Endothelial cell (in vitro differentiated cells): ENCODE results near the gene MEN1. TPM values are rescaled to one million over a fixed set of nuclear protein-coding genes. Genes with fewer than 3 reads are reported as not detected.

ENCODE experiments used
- DNase-seq: peaks from one replicate; pipeline ENCODE4 v3.0.0; 2021; ENCODE audit warnings: low spot score
- H3K27ac Mint-ChIP-seq: one replicate; pipeline ENCODE4 v1.8.0; 2021; ENCODE audit warnings: mixed read lengths, inconsistent platforms; ENCODE audit not compliant: unreplicated experiment
- H3K27me3 Mint-ChIP-seq: one replicate; pipeline ENCODE4 v1.8.0; 2021; ENCODE audit warnings: mild to moderate bottlenecking, moderate library complexity, mixed read lengths, inconsistent platforms; ENCODE audit not compliant: unreplicated experiment
- H3K36me3 Mint-ChIP-seq: one replicate; pipeline ENCODE4 v1.8.0; 2021; ENCODE audit warnings: mild to moderate bottlenecking, low read depth, mixed read lengths, inconsistent platforms; ENCODE audit not compliant: unreplicated experiment
- H3K4me1 Mint-ChIP-seq: one replicate; pipeline ENCODE4 v1.8.0; 2021; ENCODE audit warnings: mild to moderate bottlenecking, mixed read lengths, inconsistent platforms; ENCODE audit not compliant: unreplicated experiment
- H3K4me3 Mint-ChIP-seq: one replicate; pipeline ENCODE4 v1.8.0; 2021; ENCODE audit warnings: mild to moderate bottlenecking, mixed read lengths, inconsistent platforms; ENCODE audit not compliant: unreplicated experiment
- H3K9me3 Mint-ChIP-seq: one replicate; pipeline ENCODE4 v1.8.0; 2021; ENCODE audit warnings: mixed read lengths, inconsistent platforms; ENCODE audit not compliant: unreplicated experiment
- total RNA-seq: library from RNA; stranded (reverse); fragmentation: NEBNext Ultra II Directional; extraction: Animal tissue kit (Norgen Biotek cat#: 25700); gene quantifications from one replicate; pipeline ENCODE4 v1.2.1, GENCODE V29; 2021; ENCODE audit not compliant: unreplicated experiment
- TF ChIP-seq, protein P1 (sequence below): fragments of 200-600 bp; sonication (generic); IDR thresholded peaks from one replicate; pipeline ENCODE4 v1.5.0; 2021; ENCODE audit warnings: antibody characterized with exemption; ENCODE audit not compliant: unreplicated experiment

Gene MEN1
- total RNA-seq, 1 donor from 2014 or later = 56.3 TPM

DNA sequence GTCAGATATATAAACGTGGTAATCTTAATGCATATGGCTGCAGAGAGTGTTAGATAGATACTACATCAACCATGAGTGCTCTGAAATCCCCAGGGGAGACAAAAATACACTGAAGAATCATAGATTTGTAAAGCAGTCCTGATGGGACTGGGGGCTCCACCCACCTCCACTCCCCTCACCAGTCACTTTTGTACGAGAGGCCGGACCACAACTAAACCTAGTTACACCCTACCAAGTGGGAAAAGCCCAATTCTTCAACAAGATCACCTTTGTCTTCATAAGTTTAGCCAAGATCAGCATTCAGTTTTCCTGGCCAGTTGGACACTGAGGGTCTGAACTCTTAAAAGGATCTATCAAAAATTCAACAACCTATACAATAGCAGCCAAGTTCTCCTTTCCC, 33.5 kb downstream of the MEN1 start:
- Mint-ChIP-seq H3K27ac (peak overlapping the region; percentile 49), H3K4me1 (peaks cover 50% of the 10 kb centered on the region), H3K9me3 (no peaks in the 10 kb centered on the region), H3K4me3 (peak overlapping the region; percentile 98), H3K36me3 (peaks cover 49% of the 10 kb centered on the region), H3K27me3 (peaks cover 13% of the 10 kb centered on the region)
- DNase-seq = no peak
- TF ChIP-seq, protein P1, sequence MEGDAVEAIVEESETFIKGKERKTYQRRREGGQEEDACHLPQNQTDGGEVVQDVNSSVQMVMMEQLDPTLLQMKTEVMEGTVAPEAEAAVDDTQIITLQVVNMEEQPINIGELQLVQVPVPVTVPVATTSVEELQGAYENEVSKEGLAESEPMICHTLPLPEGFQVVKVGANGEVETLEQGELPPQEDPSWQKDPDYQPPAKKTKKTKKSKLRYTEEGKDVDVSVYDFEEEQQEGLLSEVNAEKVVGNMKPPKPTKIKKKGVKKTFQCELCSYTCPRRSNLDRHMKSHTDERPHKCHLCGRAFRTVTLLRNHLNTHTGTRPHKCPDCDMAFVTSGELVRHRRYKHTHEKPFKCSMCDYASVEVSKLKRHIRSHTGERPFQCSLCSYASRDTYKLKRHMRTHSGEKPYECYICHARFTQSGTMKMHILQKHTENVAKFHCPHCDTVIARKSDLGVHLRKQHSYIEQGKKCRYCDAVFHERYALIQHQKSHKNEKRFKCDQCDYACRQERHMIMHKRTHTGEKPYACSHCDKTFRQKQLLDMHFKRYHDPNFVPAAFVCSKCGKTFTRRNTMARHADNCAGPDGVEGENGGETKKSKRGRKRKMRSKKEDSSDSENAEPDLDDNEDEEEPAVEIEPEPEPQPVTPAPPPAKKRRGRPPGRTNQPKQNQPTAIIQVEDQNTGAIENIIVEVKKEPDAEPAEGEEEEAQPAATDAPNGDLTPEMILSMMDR = no peak

DNA sequence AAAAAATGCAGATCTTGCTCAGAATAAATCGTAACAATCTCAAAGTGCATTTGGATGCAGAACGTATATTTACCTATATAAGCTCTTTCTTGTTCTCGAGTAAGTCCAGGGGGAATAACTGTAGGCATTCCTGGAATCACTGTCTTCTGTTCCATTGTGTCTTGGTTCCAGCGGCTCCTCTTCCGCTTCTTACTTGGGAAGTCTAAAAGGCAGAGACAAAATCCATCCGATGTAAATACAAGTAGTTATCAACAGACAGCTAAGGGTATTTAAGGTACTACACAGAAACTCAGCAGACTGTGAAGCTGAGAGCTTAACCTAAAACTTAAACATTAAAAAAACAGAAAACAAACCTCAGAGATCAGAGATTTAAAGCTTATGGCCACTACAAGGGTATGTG, 33.9 kb downstream of the MEN1 start:
- peak overlapping the region; percentile 98 for H3K4me3 Mint-ChIP-seq
- H3K27ac Mint-ChIP-seq = peak overlapping the region; percentile 49
- no peaks in the 10 kb centered on the region for H3K9me3 Mint-ChIP-seq
- peaks cover 54% of the 10 kb centered on the region for H3K36me3 Mint-ChIP-seq
- H3K27me3 Mint-ChIP-seq = peaks cover 13% of the 10 kb centered on the region
- H3K4me1 Mint-ChIP-seq = peaks cover 52% of the 10 kb centered on the region
- TF ChIP-seq, protein P1 = no peak
- no peak for DNase-seq

DNA sequence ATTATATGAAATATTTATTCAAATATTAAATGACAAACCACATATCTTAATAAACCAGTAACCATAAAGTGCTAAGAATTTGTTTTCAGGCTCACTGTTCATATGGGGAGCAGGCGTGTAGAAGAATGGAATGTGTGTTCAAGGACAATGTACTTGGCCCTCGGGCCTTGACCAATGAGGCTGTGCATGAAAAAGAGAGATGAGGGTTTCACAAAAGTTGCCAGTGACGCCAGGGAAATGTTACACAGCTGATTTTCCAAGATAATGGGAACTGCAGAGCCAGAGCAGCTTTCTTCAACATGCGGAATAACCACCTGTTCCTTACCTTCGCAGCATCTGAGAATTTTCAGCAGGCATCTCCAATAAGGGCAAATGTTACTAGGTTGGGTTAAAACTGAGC, 36.2 kb downstream of the MEN1 start:
- Mint-ChIP-seq H3K36me3 (peaks cover 75% of the 10 kb centered on the region), H3K9me3 (no peaks in the 10 kb centered on the region), H3K27ac (peak overlapping the region; percentile 42), H3K27me3 (peaks cover 11% of the 10 kb centered on the region), H3K4me3 (peak overlapping the region; percentile 73), H3K4me1 (peaks cover 51% of the 10 kb centered on the region)
- TF ChIP-seq, protein P1 = no peak
- no peak for DNase-seq

DNA sequence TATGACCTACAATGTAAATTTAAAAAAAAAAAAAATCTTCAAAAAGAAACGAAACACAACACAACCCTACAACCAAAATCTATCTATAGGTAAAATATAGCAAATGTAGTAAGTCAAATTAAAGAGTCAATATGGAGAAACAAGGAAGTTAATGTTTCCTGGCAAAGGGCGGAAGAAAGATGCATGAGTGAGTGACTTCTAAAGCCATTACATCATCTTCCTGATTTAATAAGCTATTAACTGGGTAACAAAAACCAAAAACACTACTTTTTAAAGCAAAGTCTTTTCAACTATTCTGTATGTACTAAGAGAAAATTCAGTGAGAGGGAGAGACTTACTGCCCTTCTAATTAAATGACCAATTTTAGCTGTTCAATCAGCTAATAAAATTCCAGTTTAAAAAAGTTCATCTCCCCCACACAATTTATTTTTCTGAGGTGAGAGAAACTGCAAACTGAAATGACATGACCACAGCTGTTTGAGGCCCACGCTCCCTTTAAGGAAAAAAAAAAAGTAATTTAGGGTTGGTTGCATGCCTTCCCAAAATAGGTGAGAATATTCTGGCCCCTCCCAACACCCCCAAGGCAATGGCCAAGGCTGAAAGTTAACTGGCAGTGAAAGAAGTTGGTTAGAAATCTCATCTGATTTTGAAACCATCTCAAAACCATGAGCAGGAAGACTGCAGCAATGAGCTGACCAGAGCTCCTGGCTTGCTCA, 37.9 kb downstream of the MEN1 start:
- Mint-ChIP-seq H3K9me3 (no peaks in the 10 kb centered on the region), H3K36me3 (peaks cover 90% of the 10 kb centered on the region), H3K4me1 (peaks cover 55% of the 10 kb centered on the region), H3K27me3 (peaks cover 11% of the 10 kb centered on the region), H3K27ac (peak overlapping the region; percentile 87), H3K4me3 (peak overlapping the region; percentile 0)
- TF ChIP-seq, protein P1 = no peak
- DNase-seq = no peak

DNA sequence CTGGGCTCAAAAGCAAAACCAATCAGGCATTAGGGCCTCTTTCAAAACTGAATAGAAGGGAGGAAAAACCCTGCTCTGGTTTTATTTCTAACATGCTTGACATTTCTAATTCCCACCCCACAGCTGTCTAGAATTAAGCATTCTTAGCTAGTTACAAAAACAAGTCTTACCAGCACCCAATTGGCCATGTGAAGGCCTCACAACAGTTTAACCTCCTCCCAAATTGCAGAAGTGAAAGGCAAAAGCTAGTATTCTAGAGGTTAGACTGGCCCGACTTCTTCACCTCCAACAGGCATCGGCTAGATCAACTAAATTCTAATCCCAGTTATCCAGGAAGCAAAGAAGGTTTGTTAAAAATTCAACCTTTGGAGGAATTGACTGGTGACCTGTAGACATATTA, 38.5 kb downstream of the MEN1 start:
- no peak for DNase-seq
- Mint-ChIP-seq H3K27ac (peak overlapping the region; percentile 87), H3K4me1 (peaks cover 49% of the 10 kb centered on the region), H3K4me3 (peak overlapping the region; percentile 43), H3K27me3 (peaks cover 5% of the 10 kb centered on the region), H3K36me3 (peaks cover 90% of the 10 kb centered on the region), H3K9me3 (no peaks in the 10 kb centered on the region)
- TF ChIP-seq, protein P1 = no peak
